NCI-H187 (cell line): Measurements from ENCODE around the gene STARD10.

Source experiments
- DNase-seq, 2 experiments: peaks; one replicate each; lab custom pipeline; 2025; lab: John Stamatoyannopoulos, UW

STARD10 gene

DNA sequence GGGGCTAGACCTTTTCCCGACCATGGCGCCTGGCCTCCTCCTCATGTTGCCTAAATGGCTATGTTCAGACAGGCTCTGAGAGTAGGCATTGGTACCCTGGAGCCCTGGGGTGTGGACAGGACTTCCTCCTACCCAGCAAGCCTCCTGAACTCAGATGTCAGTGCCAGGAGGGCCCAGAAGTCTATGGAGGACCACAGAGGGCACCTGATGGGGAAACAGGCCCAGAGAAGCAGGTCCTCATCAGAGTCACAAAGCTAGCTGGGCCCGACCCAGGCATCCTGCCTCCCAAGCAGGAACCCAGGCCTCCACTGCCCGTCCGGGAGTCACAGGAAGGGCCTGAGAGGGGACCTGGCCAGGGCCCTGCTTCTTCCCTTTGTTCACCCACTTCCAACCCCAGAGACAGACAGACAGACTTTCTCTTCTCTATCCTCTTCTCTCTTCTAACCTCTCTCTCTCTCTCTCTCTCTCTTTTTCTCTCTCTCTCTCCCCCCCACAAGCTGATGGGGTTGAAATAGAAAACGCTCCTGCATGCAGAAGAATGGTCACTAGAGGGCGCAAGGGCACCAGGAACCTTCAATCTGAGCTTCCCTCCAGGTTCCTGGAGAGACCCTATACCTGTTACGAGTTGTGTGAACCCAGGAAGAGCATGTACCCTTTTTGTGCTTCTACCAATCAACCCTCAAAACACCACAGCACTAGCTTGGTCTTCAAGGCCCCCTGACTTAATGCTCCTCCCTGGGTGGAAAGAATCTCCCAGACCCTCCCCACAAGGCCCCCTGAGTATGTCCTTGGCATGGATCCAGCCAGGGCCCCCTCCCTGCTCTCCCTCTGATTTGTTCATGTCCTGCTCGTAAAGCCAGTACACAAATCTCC, 68.8 kb downstream of the STARD10 start:
- peak; percentile 29 to 47 for DNase-seq

- DNase-seq: no peak
Observed at GRCh38 chr11:72724021-72724551, 69.8 kb downstream of the STARD10 start.

DNA sequence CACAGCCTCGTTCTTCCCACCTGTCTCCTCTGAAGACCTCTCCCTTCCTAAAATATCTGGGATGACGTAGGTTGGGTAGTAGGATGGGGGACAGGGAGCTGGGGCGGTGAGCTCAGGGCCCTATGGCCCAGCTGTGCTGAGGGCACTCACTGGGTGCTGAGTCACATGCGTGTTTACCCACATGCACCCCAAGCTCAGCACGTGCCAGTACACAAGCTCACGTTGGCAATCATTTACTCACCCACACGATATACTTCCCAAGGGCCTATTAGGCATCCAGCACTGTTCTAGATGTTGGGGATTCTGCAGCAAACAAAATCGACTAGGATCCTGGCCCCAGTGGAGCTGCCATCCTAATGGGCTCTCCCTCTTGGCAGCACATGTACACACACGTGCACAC, 70.3 kb downstream of the STARD10 start:
- no peak for DNase-seq

DNA sequence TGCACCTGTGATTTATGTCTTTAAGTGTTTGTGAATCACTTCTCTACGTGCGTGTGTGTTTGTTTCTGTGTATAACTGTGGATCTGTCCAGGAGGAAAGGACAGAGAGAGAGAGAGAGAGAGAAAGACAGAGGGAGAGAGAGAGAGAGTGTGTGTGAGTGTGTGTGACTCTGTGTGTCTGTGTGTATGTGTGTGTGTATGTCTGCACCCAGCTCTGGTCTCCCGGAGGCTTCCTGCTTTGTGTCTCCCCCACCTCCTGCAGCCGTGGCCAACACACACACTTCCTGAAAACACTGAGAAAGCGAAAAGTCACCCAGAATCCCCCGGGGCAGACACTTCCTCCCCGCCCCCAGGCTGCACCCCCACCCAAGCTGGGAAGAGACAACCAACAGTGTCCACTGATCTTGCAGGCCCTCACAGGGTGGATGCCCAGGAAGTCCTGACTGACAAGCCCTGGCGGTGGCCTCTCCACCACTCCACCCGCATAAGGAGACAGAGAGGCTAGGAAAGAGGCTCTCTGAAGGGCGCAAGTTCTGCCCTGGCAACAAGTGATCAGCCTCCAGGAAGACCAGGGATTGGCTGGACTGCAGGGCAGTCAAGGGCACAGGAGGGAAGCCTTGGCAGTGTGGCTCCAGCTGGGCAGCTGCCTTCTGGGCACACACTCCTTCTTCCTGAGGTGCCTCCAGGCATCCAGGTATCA, 71.6 kb downstream of the STARD10 start:
- peak; percentile 7 to 16 for DNase-seq

- DNase-seq: no peak
Observed at GRCh38 chr11:72721689-72722049, 72.2 kb downstream of the STARD10 start.

DNA sequence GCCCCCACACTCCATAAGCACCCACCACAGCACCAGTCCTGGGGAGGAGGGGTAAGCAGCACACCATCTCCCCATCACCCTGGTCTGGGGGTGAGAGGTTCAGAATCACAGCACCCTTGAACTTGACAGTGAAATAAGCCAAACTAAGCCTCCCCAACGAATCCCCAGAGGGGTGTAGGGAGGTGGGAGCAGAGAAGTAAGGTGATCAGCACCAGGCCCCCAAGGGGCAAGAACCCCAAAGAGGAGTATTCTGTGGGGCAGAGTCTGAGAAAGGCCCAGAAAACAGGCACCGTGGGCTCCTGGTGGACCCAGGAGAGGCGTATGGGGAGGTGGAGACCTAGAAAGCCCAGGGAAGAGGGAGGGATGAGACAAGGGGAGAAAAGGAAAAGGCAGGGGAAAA, 72.6 kb downstream of the STARD10 start:
- DNase-seq: no peak

DNA sequence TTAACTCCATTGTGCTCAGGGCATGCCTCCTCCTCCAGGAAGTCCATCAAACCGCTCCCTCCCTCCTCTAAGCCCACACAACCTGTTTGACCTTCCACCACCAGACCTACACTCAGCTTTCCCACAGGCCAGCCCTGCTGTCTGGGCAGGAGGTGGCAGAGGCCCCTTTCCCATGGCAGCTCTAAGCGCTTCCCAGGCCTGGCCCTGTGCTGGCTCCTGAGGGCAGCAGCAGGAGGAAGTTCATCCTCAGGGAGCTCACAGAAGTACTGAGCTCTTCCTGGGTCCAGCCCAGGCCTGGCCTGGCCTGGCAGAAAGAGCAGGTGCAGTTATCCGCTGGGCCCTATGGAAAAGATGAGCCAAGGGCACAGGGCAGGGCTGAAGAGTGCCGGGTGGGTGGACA, 73.1 kb downstream of the STARD10 start:
- no peak for DNase-seq

DNA sequence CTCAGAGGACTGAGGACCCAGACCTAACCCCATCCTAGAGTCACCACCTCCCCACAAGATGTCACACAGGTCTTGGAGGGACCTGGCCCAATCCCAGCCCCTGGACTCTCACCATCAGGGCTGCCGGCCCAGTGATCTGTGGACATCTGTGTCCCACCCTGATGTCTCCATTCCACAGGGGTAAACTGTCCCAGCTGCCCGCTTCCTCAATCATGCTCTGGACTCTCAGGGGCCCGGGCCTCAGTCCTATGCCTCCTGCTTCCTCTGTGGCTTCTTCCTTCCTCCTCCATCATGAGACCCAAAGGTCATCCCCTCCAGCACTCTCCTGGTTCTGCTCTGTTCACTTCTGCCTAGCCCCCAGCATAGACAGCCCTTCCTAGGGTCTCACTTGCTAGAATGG, 73.8 kb downstream of the STARD10 start:
- no peak for DNase-seq

GRCh38 chr11:72719551-72719950, 74.3 kb downstream of the STARD10 start:
- DNase-seq: no peak

GRCh38 chr11:72719144-72719543, 74.7 kb downstream of the STARD10 start:
- no peak for DNase-seq

- DNase-seq: no peak
Observed at GRCh38 chr11:72718101-72718501, 75.7 kb downstream of the STARD10 start.

GRCh38 chr11:72716788-72717435, 76.9 kb downstream of the STARD10 start:
- DNase-seq: no peak

GRCh38 chr11:72716290-72716689, 77.6 kb downstream of the STARD10 start:
- no peak for DNase-seq

- no peak for DNase-seq
Observed at GRCh38 chr11:72712841-72713240, 81.0 kb downstream of the STARD10 start.

DNA sequence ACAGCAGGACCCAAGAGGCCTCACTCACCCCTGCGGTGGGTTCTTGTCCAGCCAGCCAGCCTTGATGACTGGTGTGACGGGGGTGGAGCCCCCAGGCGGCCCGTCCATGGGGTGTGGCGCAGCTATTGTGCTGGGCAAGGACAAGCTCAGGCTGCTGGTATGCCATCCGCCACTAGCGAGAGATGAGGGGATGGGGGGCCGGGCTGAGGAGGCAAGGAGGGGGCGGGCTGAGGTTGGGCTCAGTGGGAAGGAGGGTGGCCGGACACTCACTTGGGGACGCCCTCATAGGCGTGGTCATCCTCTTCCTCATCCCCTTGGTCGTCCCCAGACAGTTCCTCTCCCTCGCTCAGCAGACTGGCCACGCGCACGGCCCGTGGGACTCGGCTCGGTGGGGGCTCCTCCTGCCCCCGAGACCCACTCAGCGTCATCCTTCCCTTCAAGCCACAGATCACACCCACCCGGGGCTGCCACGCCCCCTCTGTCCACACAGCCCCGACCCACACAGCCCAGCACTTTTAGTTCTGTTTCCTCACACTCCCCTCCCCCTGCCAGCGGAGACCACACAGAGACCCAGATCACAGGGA, 81.6 kb downstream of the STARD10 start:
- DNase-seq: no peak

DNA sequence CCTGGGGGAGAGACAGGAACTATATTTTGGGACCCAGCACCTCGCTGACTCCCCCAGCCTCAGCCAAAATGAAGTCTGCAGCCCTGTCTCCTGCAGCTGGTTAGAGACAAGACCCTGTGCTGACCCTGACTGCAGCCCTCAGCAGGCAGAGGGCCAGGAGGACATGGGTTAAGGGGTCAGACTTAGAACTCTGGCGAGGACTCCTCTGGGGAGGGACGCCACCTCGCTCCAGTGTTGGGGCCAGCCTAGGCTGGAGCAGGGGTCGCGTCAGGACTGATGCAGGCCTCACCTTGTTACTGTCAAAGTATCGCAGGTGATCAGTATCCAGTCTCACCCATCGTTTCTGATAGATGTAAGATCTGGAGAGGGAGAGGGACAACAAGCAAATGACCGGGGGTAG, 82.7 kb downstream of the STARD10 start:
- DNase-seq: no peak

- no peak for DNase-seq
Observed at GRCh38 chr11:72710278-72710677, 83.6 kb downstream of the STARD10 start.

DNA sequence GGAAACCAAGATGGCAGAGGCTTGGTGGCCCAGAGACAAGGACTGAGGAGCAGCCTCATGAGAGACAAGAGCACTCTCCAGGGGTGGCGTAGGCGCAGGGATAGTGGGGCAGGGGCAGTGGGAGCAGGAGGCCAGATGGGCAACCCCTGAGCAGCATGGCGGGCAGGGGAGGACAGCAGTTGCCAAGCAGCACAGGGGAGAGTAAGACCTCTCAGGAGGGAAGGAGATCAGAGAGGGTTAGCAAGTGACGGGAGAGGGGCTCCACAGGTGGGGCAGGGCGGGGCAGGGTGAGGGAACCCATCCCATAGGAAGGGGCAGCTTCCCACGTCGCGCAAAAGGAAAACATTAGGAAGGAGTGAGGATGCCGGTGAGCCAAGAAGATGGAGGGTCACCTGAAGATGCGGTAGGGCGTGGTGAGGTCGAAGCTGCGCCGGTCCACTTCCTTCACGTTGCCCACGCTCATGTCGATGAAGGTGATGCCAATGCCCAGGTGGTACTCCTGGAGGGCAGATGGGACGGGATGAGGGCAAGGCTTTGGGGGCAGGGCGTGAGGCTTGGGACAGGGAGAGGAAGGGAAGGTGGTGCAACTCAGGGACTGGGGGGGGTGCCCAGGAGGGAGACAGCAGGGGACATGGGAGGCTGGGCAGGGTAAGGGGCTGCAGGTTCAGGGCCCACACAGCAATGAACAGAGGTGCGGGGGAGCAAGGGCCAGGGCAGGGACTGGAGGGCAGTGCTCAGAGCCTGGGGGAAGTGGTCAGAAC, 84.2 kb downstream of the STARD10 start:
- DNase-seq: no peak

DNA sequence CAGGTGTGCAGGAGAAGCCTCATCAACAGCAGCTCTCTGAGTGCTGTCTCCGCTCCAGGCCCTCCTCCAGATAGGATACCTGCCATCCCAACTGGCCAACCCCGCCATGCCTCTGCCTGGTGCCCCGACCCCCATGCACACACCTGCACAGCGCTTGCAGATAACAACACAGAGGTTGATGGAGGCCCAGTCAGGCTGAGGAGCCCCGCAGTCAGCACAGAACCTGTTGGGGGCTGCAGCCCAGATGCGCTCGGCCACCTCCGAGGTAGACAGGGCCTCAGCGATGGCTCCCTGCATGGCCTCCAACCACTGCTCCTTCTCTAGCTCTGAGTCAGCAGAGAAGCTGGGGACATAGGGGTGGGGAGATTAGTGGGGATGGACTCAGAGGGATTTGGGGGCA, 86.8 kb downstream of the STARD10 start:
- no peak for DNase-seq

GRCh38 chr11:72706579-72706978, 87.3 kb downstream of the STARD10 start:
- no peak for DNase-seq
